Measurements from ENCODE around the gene COMMD7.

Gene COMMD7

GRCh38 chr20:32670773-32671455 lies 72.4 kb downstream of the COMMD7 start:
- no peak for ATAC-seq

GRCh38 chr20:32667027-32667426 lies 76.2 kb downstream of the COMMD7 start:
- ATAC-seq = no peak; the same call in 2 of the 3 replicates
- TF ChIP-seq RARB (CRISPR knock-in tag; IDR thresholded peaks at IDR 0.05) (no peak), ZFP30 (CRISPR knock-in tag; IDR thresholded peaks at IDR 0.05) (no peak), ARNTL (CRISPR knock-in tag; IDR thresholded peaks at IDR 0.05; ENCODE audit: borderline replicate concordance, low read depth) (no peak), ZNF565 (CRISPR knock-in tag; conservative IDR thresholded peaks at IDR 0.05; ENCODE audit: low read depth) (no peak), TSHZ2 (CRISPR knock-in tag; IDR thresholded peaks at IDR 0.05) (no peak), SNAI2 (CRISPR knock-in tag; IDR thresholded peaks at IDR 0.05) (no peak), CSDC2 (CRISPR knock-in tag; IDR thresholded peaks at IDR 0.05) (no peak), ISL1 (CRISPR knock-in tag; IDR thresholded peaks at IDR 0.05) (no peak), ESRRG (CRISPR knock-in tag; IDR thresholded peaks at IDR 0.05) (no peak), ZFP3 (CRISPR knock-in tag; IDR thresholded peaks at IDR 0.05) (no peak), GLIS3 (CRISPR knock-in tag; IDR thresholded peaks at IDR 0.05) (no peak)

More at GRCh38 chr20:32670773-32671455, 72.4 kb downstream of the COMMD7 start:
- TF ChIP-seq SNAI2 (CRISPR knock-in tag; IDR thresholded peaks at IDR 0.05) = no peak
- no peak for TF ChIP-seq CSDC2 (CRISPR knock-in tag; IDR thresholded peaks at IDR 0.05)
- TF ChIP-seq ZC3H10 (CRISPR knock-in tag; IDR thresholded peaks at IDR 0.05) = no peak
- TF ChIP-seq CREB5 (CRISPR knock-in tag; IDR thresholded peaks at IDR 0.05; ENCODE audit: low read depth) = no peak
- TF ChIP-seq PATZ1 (CRISPR knock-in tag; IDR thresholded peaks at IDR 0.05; ENCODE audit: borderline replicate concordance) = no peak

DNA sequence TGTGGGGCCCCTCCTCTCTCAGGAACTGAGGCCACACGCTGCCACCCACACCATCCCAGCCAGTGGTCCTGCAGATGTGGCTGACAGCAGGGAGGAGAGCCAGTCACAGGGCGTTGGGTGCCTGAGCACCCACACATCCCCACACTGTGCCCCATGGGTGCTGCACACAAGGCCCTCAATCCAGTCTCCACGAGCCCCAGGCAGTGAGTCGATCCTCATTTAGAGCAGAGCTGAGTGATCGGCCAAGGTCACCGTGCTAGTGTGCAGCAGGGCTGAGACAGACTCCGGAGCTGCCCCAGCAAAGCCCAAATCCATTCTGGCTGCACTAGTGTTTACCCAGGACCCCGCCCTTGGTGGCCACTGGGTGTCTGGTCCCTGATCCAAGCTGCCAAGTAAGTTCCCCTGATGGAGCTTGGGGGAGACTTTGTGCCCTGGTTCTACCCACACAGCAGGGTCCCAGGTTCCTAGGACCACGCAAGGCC lies 78.5 kb downstream of the COMMD7 start:
- TF ChIP-seq ZNF8 (CRISPR knock-in tag; IDR thresholded peaks at IDR 0.05) (no peak), CSRNP3 (CRISPR knock-in tag; IDR thresholded peaks at IDR 0.05) (no peak), ESRRG (CRISPR knock-in tag; IDR thresholded peaks at IDR 0.05) (no peak), SNAI2 (CRISPR knock-in tag; IDR thresholded peaks at IDR 0.05) (no peak)
- peak; percentile 17; the same call in 1 of the 3 replicates for ATAC-seq

- TF ChIP-seq GLIS3 (CRISPR knock-in tag; IDR thresholded peaks at IDR 0.05) = no peak
- TF ChIP-seq RARB (CRISPR knock-in tag; IDR thresholded peaks at IDR 0.05) = no peak
- no peak for TF ChIP-seq ISL1 (CRISPR knock-in tag; IDR thresholded peaks at IDR 0.05)
- TF ChIP-seq ZNF8 (CRISPR knock-in tag; IDR thresholded peaks at IDR 0.05) = no peak
- no peak for TF ChIP-seq ZC3H10 (CRISPR knock-in tag; IDR thresholded peaks at IDR 0.05)
- TF ChIP-seq POU6F1 (CRISPR knock-in tag; IDR thresholded peaks at IDR 0.05; ENCODE audit: borderline replicate concordance, low read depth) = no peak
- TF ChIP-seq PATZ1 (CRISPR knock-in tag; IDR thresholded peaks at IDR 0.05; ENCODE audit: borderline replicate concordance) = no peak
- no peak; the same call in 1 of the 3 replicates for ATAC-seq
Measured at GRCh38 chr20:32664012-32664677, 79.1 kb downstream of the COMMD7 start.

Data from SK-N-SH treated with all-trans-retinoic acid at 6 μM for 48 hours (cell line).